ENCODE measurements around the gene CLIC4. TPM values are rescaled to one million over a fixed set of nuclear protein-coding genes. Genes with fewer than 3 reads are reported as not detected.
A peak's percentile ranks its signal among the peaks of the same experiment; 100 is the strongest.
"Not testable (repeated sequence)": the region's sequence is repeated elsewhere in the genome, so short reads cannot be mapped to it uniquely, and the experiment has no call there.

CLIC4 gene
- total RNA-seq, 2 donors from 2014 or later: 58.1 to 78.8 TPM

GRCh38 chr1:24822887-24823286, 77.6 kb downstream of the CLIC4 start:
- intact Hi-C loops (cut with DNase I): no loop called here
- no peaks in the 10 kb centered on the region for H3K36me3 ChIP-seq (replicated peaks in 1 of 2; ENCODE audit: insufficient read depth in 1 of 2, low read depth in 2 of 2)
- no peak for ATAC-seq
- DNase-seq: no peak
- no peaks in the 10 kb centered on the region for H3K4me1 ChIP-seq
- TF ChIP-seq CTCF (IDR thresholded peaks at IDR 0.05): no peak
- no peak for TF ChIP-seq POLR2A (IDR thresholded peaks at IDR 0.05)
- H3K27me3 ChIP-seq: no peaks in the 10 kb centered on the region
- no peak overlapping the region for H3K4me3 ChIP-seq
- no peaks in the 10 kb centered on the region for H3K9me3 ChIP-seq
- no peak overlapping the region for H3K27ac ChIP-seq

- 87 to 93% methylated on average over 12 of the region's 12 CpGs for WGBS, 2 donors
- ATAC-seq; intact Hi-C loops (cut with DNase I); H3K4me3 ChIP-seq; H3K4me1 ChIP-seq; H3K27me3 ChIP-seq; H3K27ac ChIP-seq; H3K9me3 ChIP-seq; H3K36me3 ChIP-seq (replicated peaks in 1 of 2; ENCODE audit: insufficient read depth in 1 of 2, low read depth in 2 of 2): not testable (repeated sequence)
- DNase-seq: peak in 1 of 4 donors; percentile 8
These were observed 78.2 kb downstream of the CLIC4 start for GRCh38 chr1:24823486-24823885.

GRCh38 chr1:24825174-24825573, 79.9 kb downstream of the CLIC4 start:
- TF ChIP-seq CTCF (IDR thresholded peaks at IDR 0.05): no peak
- no peak for TF ChIP-seq POLR2A (IDR thresholded peaks at IDR 0.05)
- Histone ChIP-seq H3K9me3 (no peaks in the 10 kb centered on the region), H3K4me3 (no peak overlapping the region), H3K36me3 (replicated peaks in 1 of 2; ENCODE audit: insufficient read depth in 1 of 2, low read depth in 2 of 2) (no peaks in the 10 kb centered on the region), H3K27ac (no peak overlapping the region), H3K4me1 (no peaks in the 10 kb centered on the region), H3K27me3 (no peaks in the 10 kb centered on the region)
- WGBS, 2 donors: 78 to 83% methylated on average over 3 of the region's 3 CpGs
- ATAC-seq (no peak), DNase-seq (no peak)
- intact Hi-C loops (cut with DNase I): no loop called here

- Histone ChIP-seq H3K4me1 (peaks cover 6% of the 10 kb centered on the region), H3K9me3 (no peaks in the 10 kb centered on the region), H3K27me3 (no peaks in the 10 kb centered on the region), H3K36me3 (replicated peaks in 1 of 2; ENCODE audit: insufficient read depth in 1 of 2, low read depth in 2 of 2) (no peaks in the 10 kb centered on the region), H3K4me3 (no peak overlapping the region), H3K27ac (no peak overlapping the region)
- ATAC-seq (no peak), DNase-seq (no peak)
- WGBS, 2 donors: 68 to 75% methylated on average over 1 of the region's 1 CpG
- intact Hi-C loops (cut with DNase I): no loop called here
- TF ChIP-seq CTCF (IDR thresholded peaks at IDR 0.05): no peak
- no peak for TF ChIP-seq POLR2A (IDR thresholded peaks at IDR 0.05)
These were observed 81.3 kb downstream of the CLIC4 start for GRCh38 chr1:24826510-24826909.

- 85 to 93% methylated on average over 3 of the region's 3 CpGs for WGBS, 2 donors
- ATAC-seq (no peak), DNase-seq (no peak)
- no peaks in the 10 kb centered on the region for H3K9me3 ChIP-seq
- no peak overlapping the region for H3K27ac ChIP-seq
- H3K4me3 ChIP-seq: no peak overlapping the region
- peaks cover 6% of the 10 kb centered on the region for H3K4me1 ChIP-seq
- intact Hi-C loops (cut with DNase I): no loop called here
- H3K36me3 ChIP-seq (replicated peaks in 1 of 2; ENCODE audit: insufficient read depth in 1 of 2, low read depth in 2 of 2): no peaks in the 10 kb centered on the region
- TF ChIP-seq CTCF (IDR thresholded peaks at IDR 0.05) (no peak), POLR2A (IDR thresholded peaks at IDR 0.05) (no peak)
- no peaks in the 10 kb centered on the region for H3K27me3 ChIP-seq
These were observed 82.3 kb downstream of the CLIC4 start for GRCh38 chr1:24827379-24828135.
